PFSK-1 (cell line): ENCODE data around the gene BICRA.

Experiments used
- FOXP2 ChIP-seq: optimal IDR thresholded peaks from 2 replicates; pipeline ENCODE3; 2011; ENCODE audit warnings: borderline replicate concordance, control low read depth, inconsistent platforms; ENCODE audit not compliant: insufficient read depth; ENCODE audit errors: extremely low read length, extremely low read depth
- POLR2AphosphoS5 ChIP-seq: IDR thresholded peaks from 2 replicates; pipeline ENCODE4 v1.6.1; 2012; ENCODE audit warnings: low read depth, mild to moderate bottlenecking, control low read depth, low read length, moderate library complexity
- REST ChIP-seq, 2 experiments: IDR thresholded peaks; 2 replicates each; pipeline versions ENCODE4 v1.6.1 to v1.8.0; 2011 to 2012; ENCODE audit warnings: low read depth in 2 of 2, low read length in 2 of 2, control low read depth in 1 of 2, inconsistent platforms in 1 of 2, mild to moderate bottlenecking in 1 of 2, moderate library complexity in 1 of 2; ENCODE audit not compliant: insufficient read depth in 1 of 2
- SIN3A ChIP-seq: IDR thresholded peaks from 2 replicates; pipeline ENCODE4 v1.6.1; 2012; ENCODE audit warnings: mild to moderate bottlenecking, low read length, moderate library complexity, borderline replicate concordance; ENCODE audit not compliant: insufficient read depth
- TAF1 ChIP-seq: IDR thresholded peaks from 2 replicates; pipeline ENCODE4 v1.6.1; 2012; ENCODE audit warnings: low read length, control low read depth, borderline replicate concordance; ENCODE audit not compliant: insufficient read depth

Gene BICRA

GRCh38 chr19:47651132-47651531 is 42.2 kb downstream of the BICRA start:
- no peak for TF ChIP-seq TAF1
- TF ChIP-seq FOXP2: no peak
- no peak for TF ChIP-seq POLR2AphosphoS5
- TF ChIP-seq REST (IDR thresholded peaks at IDR 0.05; ENCODE audit: insufficient read depth in 1 of 2, low read depth in 2 of 2, low read length in 2 of 2): no peak
- no peak for TF ChIP-seq SIN3A

GRCh38 chr19:47651691-47652090 is 42.8 kb downstream of the BICRA start:
- TF ChIP-seq REST (IDR thresholded peaks at IDR 0.05; ENCODE audit: insufficient read depth in 1 of 2, low read depth in 2 of 2, low read length in 2 of 2): no peak
- no peak for TF ChIP-seq POLR2AphosphoS5
- TF ChIP-seq FOXP2: no peak
- no peak for TF ChIP-seq SIN3A
- TF ChIP-seq TAF1: no peak

- no peak for TF ChIP-seq TAF1
- no peak for TF ChIP-seq REST (IDR thresholded peaks at IDR 0.05; ENCODE audit: insufficient read depth in 1 of 2, low read depth in 2 of 2, low read length in 2 of 2)
- TF ChIP-seq SIN3A: no peak
These were observed 43.4 kb downstream of the BICRA start for GRCh38 chr19:47652285-47652684.

- TF ChIP-seq FOXP2: no peak
- TF ChIP-seq TAF1: no peak
- TF ChIP-seq SIN3A: no peak
- no peak for TF ChIP-seq REST (IDR thresholded peaks at IDR 0.05; ENCODE audit: insufficient read depth in 1 of 2, low read depth in 2 of 2, low read length in 2 of 2)
- no peak for TF ChIP-seq POLR2AphosphoS5
These were observed 44.9 kb downstream of the BICRA start for GRCh38 chr19:47653856-47654255.

- TF ChIP-seq REST (IDR thresholded peaks at IDR 0.05; ENCODE audit: insufficient read depth in 1 of 2, low read depth in 2 of 2, low read length in 2 of 2) (no peak), SIN3A (no peak), TAF1 (no peak), POLR2AphosphoS5 (no peak), FOXP2 (no peak)
These were observed 48.8 kb downstream of the BICRA start for GRCh38 chr19:47657719-47658118.
